Prostate gland (tissue), 2 donors: ENCODE measurements around the gene MPST.

Experiments
- CTCF ChIP-seq, 4 experiments: fragments of 200-600 bp in 2 of 4; fragments of 450-650 bp in 2 of 4; sonication (generic) in 2 of 4; IDR thresholded peaks; 1 replicate in 3 of 4; 2 replicates in 1 of 4; pipeline ENCODE4 v1.5.1; 2016 to 2019; ENCODE audit warnings: antibody characterized with exemption in 4 of 4, mild to moderate bottlenecking in 2 of 4, moderate library complexity in 2 of 4
- POLR2A ChIP-seq: fragments of 450-650 bp; IDR thresholded peaks from one replicate; pipeline ENCODE4 v1.6.1; 2016; ENCODE audit warnings: antibody characterized with exemption, mild to moderate bottlenecking

GRCh38 chr22:37014415-37014806 is 5.1 kb upstream of the MPST start:
- TF ChIP-seq CTCF (IDR thresholded peaks at IDR 0.05) (no peak), POLR2A (no peak)
